NCI-H345 treated with DMSO at 0.1 percent for 48 hours (cell line): ENCODE measurements around the gene SYNE1.
"Not testable (repeated sequence)": the region's sequence is repeated elsewhere in the genome, so short reads cannot be mapped to it uniquely, and the experiment has no call there.

Experiments used
- DNase-seq: peaks from one replicate; lab custom pipeline; 2025; ENCODE audit not compliant: unreplicated experiment; lab: John Stamatoyannopoulos, UW

The SYNE1 gene

GRCh38 chr6:152571089-152571488, 66.1 kb downstream of the SYNE1 start:
- no peak for DNase-seq

GRCh38 chr6:152566103-152566875, 70.9 kb downstream of the SYNE1 start:
- DNase-seq = no peak

GRCh38 chr6:152563177-152563576, 74.0 kb downstream of the SYNE1 start:
- no peak for DNase-seq

GRCh38 chr6:152558798-152559197, 78.4 kb downstream of the SYNE1 start:
- not testable (repeated sequence) for DNase-seq

GRCh38 chr6:152557502-152557901, 79.7 kb downstream of the SYNE1 start:
- DNase-seq = no peak

GRCh38 chr6:152554851-152555250, 82.3 kb downstream of the SYNE1 start:
- no peak for DNase-seq

GRCh38 chr6:152552616-152553209, 84.4 kb downstream of the SYNE1 start:
- DNase-seq = no peak

GRCh38 chr6:152543519-152543918, 93.6 kb downstream of the SYNE1 start:
- DNase-seq = no peak

GRCh38 chr6:152540381-152540780, 96.8 kb downstream of the SYNE1 start:
- no peak for DNase-seq

- DNase-seq = no peak
Measured at GRCh38 chr6:152534541-152534940, 102.6 kb downstream of the SYNE1 start.

GRCh38 chr6:152532556-152533422, 104.4 kb downstream of the SYNE1 start:
- DNase-seq = no peak

GRCh38 chr6:152531659-152532058, 105.5 kb downstream of the SYNE1 start:
- no peak for DNase-seq

GRCh38 chr6:152529369-152529768, 107.8 kb downstream of the SYNE1 start:
- DNase-seq = no peak

GRCh38 chr6:152514120-152514519, 123.0 kb downstream of the SYNE1 start:
- not testable (repeated sequence) for DNase-seq

GRCh38 chr6:152509916-152510315, 127.2 kb downstream of the SYNE1 start:
- DNase-seq = no peak

GRCh38 chr6:152508477-152508876, 128.7 kb downstream of the SYNE1 start:
- DNase-seq = no peak

GRCh38 chr6:152503546-152503945, 133.6 kb downstream of the SYNE1 start:
- no peak for DNase-seq

GRCh38 chr6:152502421-152503188, 134.6 kb downstream of the SYNE1 start:
- no peak for DNase-seq

- DNase-seq = no peak
Measured at GRCh38 chr6:152499931-152500330, 137.2 kb downstream of the SYNE1 start.

GRCh38 chr6:152496731-152497130, 140.4 kb downstream of the SYNE1 start:
- DNase-seq = no peak

- not testable (repeated sequence) for DNase-seq
Measured at GRCh38 chr6:152495456-152495855, 141.7 kb downstream of the SYNE1 start.
